Hepatocyte (in vitro differentiated cells): ENCODE measurements around the gene SP110. TPM values are rescaled to one million over a fixed set of nuclear protein-coding genes. Genes with fewer than 3 reads are reported as not detected.

Experiments
- DNase-seq: peaks from one replicate; pipeline ENCODE4 v3.0.0-alpha.2; 2016; ENCODE audit warnings: low spot score
- H2AFZ ChIP-seq: fragments of 200-600 bp; sonication (generic); 2 replicates; pipeline ENCODE4 v1.6.0; 2016; ENCODE audit warnings: antibody characterized with exemption, mild to moderate bottlenecking
- H3K27ac ChIP-seq: fragments of 200-600 bp; sonication (generic); 2 replicates; pipeline ENCODE4 v1.5.1; 2016; ENCODE audit warnings: mild to moderate bottlenecking
- H3K27me3 ChIP-seq: fragments of 200-600 bp; sonication (generic); 2 replicates; pipeline ENCODE4 v1.6.1; 2016
- H3K36me3 ChIP-seq: fragments of 200-600 bp; sonication (generic); replicated peaks from 2 replicates; pipeline ENCODE4 v1.5.1; 2016; ENCODE audit warnings: low read depth; ENCODE audit not compliant: insufficient read depth
- H3K4me1 ChIP-seq: fragments of 200-600 bp; sonication (generic); 2 replicates; pipeline ENCODE4 v1.5.1; 2016; ENCODE audit warnings: mild to moderate bottlenecking, moderate library complexity; ENCODE audit not compliant: insufficient read depth
- H3K4me2 ChIP-seq: fragments of 200-600 bp; sonication (generic); 2 replicates; pipeline ENCODE4 v1.6.0; 2016
- H3K4me3 ChIP-seq: fragments of 200-600 bp; sonication (generic); 2 replicates; pipeline ENCODE4 v1.5.1; 2016; ENCODE audit warnings: mild to moderate bottlenecking
- H3K79me2 ChIP-seq: fragments of 200-600 bp; sonication (generic); 2 replicates; pipeline ENCODE4 v1.6.0; 2017; ENCODE audit warnings: mild to moderate bottlenecking
- H3K9me2 ChIP-seq: fragments of 200-600 bp; sonication (generic); replicated peaks from 2 replicates; pipeline ENCODE4 v1.6.0; 2017; ENCODE audit warnings: mild to moderate bottlenecking; ENCODE audit not compliant: insufficient read depth
- H3K9me3 ChIP-seq: fragments of 200-600 bp; sonication (generic); 2 replicates; pipeline ENCODE4 v1.5.1; 2016; ENCODE audit warnings: low read depth, mild to moderate bottlenecking
- H4K20me1 ChIP-seq: fragments of 200-600 bp; sonication (generic); 2 replicates; pipeline ENCODE4 v1.6.0; 2016; ENCODE audit warnings: mild to moderate bottlenecking; ENCODE audit not compliant: insufficient read depth, poor library complexity, severe bottlenecking
- CTCF ChIP-seq: fragments of 200-600 bp; sonication (generic); IDR thresholded peaks from 2 replicates; pipeline ENCODE4 v1.5.1; 2016; ENCODE audit warnings: antibody characterized with exemption, mild to moderate bottlenecking; ENCODE audit not compliant: poor library complexity
- EZH2 ChIP-seq: fragments of 200-600 bp; sonication (generic); IDR thresholded peaks from 2 replicates; pipeline ENCODE4 v1.6.1; 2016; ENCODE audit warnings: antibody characterized with exemption, mild to moderate bottlenecking, borderline replicate concordance
- EZH2phosphoT487 ChIP-seq: fragments of 200-600 bp; sonication (generic); IDR thresholded peaks from one replicate; pipeline ENCODE4 v1.6.1; 2018; ENCODE audit warnings: antibody characterized with exemption, mild to moderate bottlenecking, low read depth, moderate library complexity; ENCODE audit not compliant: unreplicated experiment, severe bottlenecking
- WGBS: methylation state at CpG from one replicate; pipeline ENCODE4 v1.1.6; 2016; ENCODE audit warnings: low lambda C conversion rate; ENCODE audit errors: missing lambda C conversion rate; 5-methylcytosine and 5-hydroxymethylcytosine counted together
- polyA plus RNA-seq: library from polyadenylated mRNA; unstranded; fragments of >200 nt; fragmentation: Nextera tagmentation; extraction: Ambion mirVana; gene quantifications from 2 replicates; pipeline ENCODE4 v1.2.1, GENCODE V29; 2016
- total RNA-seq: library from RNA; depleted of rRNA; stranded (reverse); fragments of >200 nt; gene quantifications from 2 replicates; pipeline ENCODE4 v1.2.3, GENCODE V29; 2014

SP110 gene
- total and polyA plus RNA-seq, 2 experiments from 2014 or later = 10.9 to 15.9 TPM

- DNase-seq = no peak
- H4K20me1 ChIP-seq = no peaks in the 10 kb centered on the region
- H2AFZ ChIP-seq = no peak overlapping the region
- TF ChIP-seq CTCF (no peak), EZH2 (no peak), EZH2phosphoT487 (no peak)
- H3K36me3 ChIP-seq = no peaks in the 10 kb centered on the region
- H3K4me3 ChIP-seq = no peak overlapping the region
- H3K4me2 ChIP-seq = no peak overlapping the region
- WGBS = 96% methylated on average over 15 of the region's 15 CpGs
- H3K27me3 ChIP-seq = no peaks in the 10 kb centered on the region
- H3K27ac ChIP-seq = no peak overlapping the region
- no peaks in the 10 kb centered on the region for H3K9me3 ChIP-seq
- H3K4me1 ChIP-seq = no peaks in the 10 kb centered on the region
- no peaks in the 10 kb centered on the region for H3K9me2 ChIP-seq
- H3K79me2 ChIP-seq = no peaks in the 10 kb centered on the region
These were observed 16.6 kb downstream of the SP110 start for GRCh38 chr2:230203110-230203676.

GRCh38 chr2:230202430-230203109 is 17.2 kb downstream of the SP110 start:
- TF ChIP-seq EZH2 (no peak), EZH2phosphoT487 (no peak), CTCF (no peak)
- H3K9me3 ChIP-seq = no peaks in the 10 kb centered on the region

GRCh38 chr2:230184727-230185578 is 34.8 kb downstream of the SP110 start:
- Histone ChIP-seq H3K27me3 (no peaks in the 10 kb centered on the region), H4K20me1 (no peaks in the 10 kb centered on the region), H3K9me3 (no peaks in the 10 kb centered on the region), H3K79me2 (no peaks in the 10 kb centered on the region), H2AFZ (no peak overlapping the region), H3K4me3 (no peak overlapping the region), H3K4me2 (no peak overlapping the region), H3K27ac (no peak overlapping the region), H3K4me1 (no peaks in the 10 kb centered on the region), H3K9me2 (no peaks in the 10 kb centered on the region), H3K36me3 (no peaks in the 10 kb centered on the region)
- WGBS = 78% methylated on average over 10 of the region's 10 CpGs
- TF ChIP-seq EZH2 = no peak
- no peak for DNase-seq

More at GRCh38 chr2:230202430-230203109, 17.2 kb downstream of the SP110 start:
- H3K79me2 ChIP-seq = no peaks in the 10 kb centered on the region
- no peak overlapping the region for H3K27ac ChIP-seq
- H2AFZ ChIP-seq = no peak overlapping the region
- no peaks in the 10 kb centered on the region for H4K20me1 ChIP-seq
- no peak overlapping the region for H3K4me2 ChIP-seq
- H3K36me3 ChIP-seq = no peaks in the 10 kb centered on the region
- no peaks in the 10 kb centered on the region for H3K9me2 ChIP-seq
- no peak for DNase-seq
- no peaks in the 10 kb centered on the region for H3K27me3 ChIP-seq
- H3K4me3 ChIP-seq = no peak overlapping the region
- H3K4me1 ChIP-seq = no peaks in the 10 kb centered on the region
- 90% methylated on average over 10 of the region's 10 CpGs for whole genome bisulfite sequencing

GRCh38 chr2:230181195-230181594 is 38.6 kb downstream of the SP110 start:
- DNase-seq = no peak
- no peaks in the 10 kb centered on the region for H3K27me3 ChIP-seq
- 74% methylated on average over 2 of the region's 2 CpGs for WGBS
- no peak overlapping the region for H2AFZ ChIP-seq
- H3K79me2 ChIP-seq = no peaks in the 10 kb centered on the region
- H3K4me3 ChIP-seq = no peak overlapping the region
- H3K9me2 ChIP-seq = no peaks in the 10 kb centered on the region
- no peaks in the 10 kb centered on the region for H3K4me1 ChIP-seq
- H3K9me3 ChIP-seq = no peaks in the 10 kb centered on the region
- no peak for TF ChIP-seq EZH2phosphoT487
- no peak for TF ChIP-seq EZH2
- TF ChIP-seq CTCF = no peak
- H4K20me1 ChIP-seq = no peaks in the 10 kb centered on the region
- H3K36me3 ChIP-seq = no peaks in the 10 kb centered on the region
- H3K4me2 ChIP-seq = no peak overlapping the region
- H3K27ac ChIP-seq = no peak overlapping the region
